Fibroblast of mammary gland (primary cell): ENCODE measurements around the gene ABCG1.

ENCODE experiments used
- DNase-seq: peaks from one replicate; pipeline ENCODE4 v3.0.0-alpha.2; 2010; ENCODE audit warnings: low read depth
- H3K4me3 ChIP-seq: 2 replicates; pipeline ENCODE4 v1.5.1; 2011; ENCODE audit warnings: low read depth, mild to moderate bottlenecking, low read length, moderate library complexity; ENCODE audit not compliant: control insufficient read depth
- TF ChIP-seq, protein P1 (sequence below): conservative IDR thresholded peaks from 2 replicates; pipeline ENCODE4 v1.5.1; 2011; ENCODE audit warnings: low read depth, low read length, inconsistent platforms; ENCODE audit not compliant: control insufficient read depth, insufficient read depth

ABCG1 gene

DNA sequence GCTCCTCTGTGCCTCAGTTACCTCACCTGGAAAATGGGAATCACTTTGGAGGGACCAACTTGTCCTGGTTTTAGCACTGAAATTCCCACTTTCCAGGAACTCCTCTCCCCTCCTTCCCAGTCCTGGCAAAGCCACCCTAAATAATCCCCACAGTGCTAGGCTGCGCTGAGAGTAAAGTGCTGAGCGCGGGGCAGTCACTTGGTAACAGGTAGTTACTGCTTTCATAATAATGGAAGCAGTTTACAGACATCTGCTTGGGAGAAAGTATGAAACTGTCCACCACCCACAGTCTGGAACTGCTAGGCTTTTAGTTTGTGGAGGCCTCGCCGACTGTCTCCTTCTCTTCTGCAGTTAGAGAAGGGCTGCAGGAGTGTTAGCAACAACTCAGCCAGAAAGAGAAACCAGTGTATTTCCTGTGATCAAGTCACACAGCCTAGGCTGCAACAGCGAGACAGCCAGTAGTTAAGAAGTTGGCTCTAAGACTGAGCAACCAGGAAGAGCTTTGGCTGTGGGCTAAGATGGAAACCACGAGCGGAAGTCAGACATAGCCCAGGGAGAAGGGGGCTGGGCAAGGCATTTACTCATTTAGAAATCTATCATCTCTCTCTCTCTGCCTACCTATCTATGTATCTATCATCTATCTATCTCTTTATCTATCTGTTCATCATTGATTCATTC lies 30.8 kb upstream of the ABCG1 start:
- DNase-seq, result peak; percentile 32
- TF ChIP-seq, protein P1, sequence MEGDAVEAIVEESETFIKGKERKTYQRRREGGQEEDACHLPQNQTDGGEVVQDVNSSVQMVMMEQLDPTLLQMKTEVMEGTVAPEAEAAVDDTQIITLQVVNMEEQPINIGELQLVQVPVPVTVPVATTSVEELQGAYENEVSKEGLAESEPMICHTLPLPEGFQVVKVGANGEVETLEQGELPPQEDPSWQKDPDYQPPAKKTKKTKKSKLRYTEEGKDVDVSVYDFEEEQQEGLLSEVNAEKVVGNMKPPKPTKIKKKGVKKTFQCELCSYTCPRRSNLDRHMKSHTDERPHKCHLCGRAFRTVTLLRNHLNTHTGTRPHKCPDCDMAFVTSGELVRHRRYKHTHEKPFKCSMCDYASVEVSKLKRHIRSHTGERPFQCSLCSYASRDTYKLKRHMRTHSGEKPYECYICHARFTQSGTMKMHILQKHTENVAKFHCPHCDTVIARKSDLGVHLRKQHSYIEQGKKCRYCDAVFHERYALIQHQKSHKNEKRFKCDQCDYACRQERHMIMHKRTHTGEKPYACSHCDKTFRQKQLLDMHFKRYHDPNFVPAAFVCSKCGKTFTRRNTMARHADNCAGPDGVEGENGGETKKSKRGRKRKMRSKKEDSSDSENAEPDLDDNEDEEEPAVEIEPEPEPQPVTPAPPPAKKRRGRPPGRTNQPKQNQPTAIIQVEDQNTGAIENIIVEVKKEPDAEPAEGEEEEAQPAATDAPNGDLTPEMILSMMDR, result no peak
- H3K4me3 ChIP-seq, result no peak overlapping the region

DNA sequence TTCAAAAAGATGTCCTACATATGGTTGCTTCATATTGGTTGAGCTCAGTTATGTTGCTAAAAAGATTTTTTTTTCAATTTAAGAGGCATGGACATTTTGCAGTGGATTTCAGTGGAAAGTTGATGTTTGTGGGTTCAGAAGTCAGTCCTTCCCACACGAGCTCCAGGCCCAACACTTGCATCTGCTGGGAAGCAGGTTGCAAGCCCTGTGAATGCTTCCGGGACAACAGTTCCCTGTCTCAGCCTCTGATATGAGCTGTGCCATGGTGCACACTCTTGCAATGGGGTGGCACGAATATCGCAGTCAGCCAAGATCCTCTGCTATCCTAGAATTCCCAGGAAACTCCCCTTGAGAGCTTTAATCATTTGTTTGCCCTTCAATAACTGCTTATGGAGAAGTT lies 30.3 kb upstream of the ABCG1 start:
- no peak overlapping the region for H3K4me3 ChIP-seq
- DNase-seq, result no peak
- TF ChIP-seq, protein P1, result no peak

DNA sequence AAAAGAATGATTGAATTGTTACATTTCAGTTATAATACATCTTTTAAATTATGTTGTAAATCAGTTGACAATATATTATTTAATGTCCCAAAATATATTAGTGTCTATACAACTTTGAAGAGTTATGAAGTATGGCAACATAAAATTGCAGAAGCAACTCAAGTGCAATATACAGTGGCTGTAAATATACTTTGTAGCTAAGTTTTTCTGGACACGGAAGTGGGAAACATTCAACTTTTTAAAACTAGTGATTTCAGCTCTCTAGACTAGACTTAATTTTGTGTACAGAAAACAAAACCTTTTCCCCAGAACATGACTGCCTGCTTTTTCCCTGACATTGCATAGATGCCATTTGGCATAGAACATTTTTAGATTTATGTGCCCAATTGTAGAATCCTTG lies 29.5 kb upstream of the ABCG1 start:
- TF ChIP-seq, protein P1, result no peak
- H3K4me3 ChIP-seq, result no peak overlapping the region
- no peak for DNase-seq

DNA sequence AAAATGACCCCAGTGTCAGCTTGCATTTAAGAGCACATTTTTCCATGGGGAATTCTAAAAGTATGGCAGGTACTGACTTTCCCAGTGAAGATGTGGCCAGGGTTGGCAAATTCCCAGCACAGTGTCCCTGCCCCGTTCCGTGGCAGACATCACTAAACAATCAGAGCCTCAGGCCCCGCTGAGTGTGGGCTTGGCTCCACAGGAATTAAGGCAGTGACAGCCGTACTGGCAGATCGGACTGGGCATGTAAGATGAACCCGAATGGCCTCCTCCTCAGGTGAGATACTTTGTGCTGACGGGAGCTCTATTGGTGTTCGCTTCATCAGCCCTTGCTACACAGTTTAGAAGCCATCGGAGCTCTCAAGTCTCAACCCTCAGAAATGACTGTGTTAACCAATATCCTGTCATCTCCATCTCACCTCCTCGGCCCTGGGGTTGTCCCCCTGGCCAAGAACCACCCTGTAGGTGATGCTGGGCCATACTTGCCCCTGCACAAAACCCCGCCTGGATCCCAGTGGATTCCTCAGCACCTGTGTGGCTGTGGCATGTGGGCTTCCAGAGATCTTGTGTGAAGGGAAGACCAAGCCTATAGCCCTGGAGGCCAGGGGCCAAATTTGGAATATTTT lies 29.0 kb upstream of the ABCG1 start:
- H3K4me3 ChIP-seq, result no peak overlapping the region
- no peak for DNase-seq

DNA sequence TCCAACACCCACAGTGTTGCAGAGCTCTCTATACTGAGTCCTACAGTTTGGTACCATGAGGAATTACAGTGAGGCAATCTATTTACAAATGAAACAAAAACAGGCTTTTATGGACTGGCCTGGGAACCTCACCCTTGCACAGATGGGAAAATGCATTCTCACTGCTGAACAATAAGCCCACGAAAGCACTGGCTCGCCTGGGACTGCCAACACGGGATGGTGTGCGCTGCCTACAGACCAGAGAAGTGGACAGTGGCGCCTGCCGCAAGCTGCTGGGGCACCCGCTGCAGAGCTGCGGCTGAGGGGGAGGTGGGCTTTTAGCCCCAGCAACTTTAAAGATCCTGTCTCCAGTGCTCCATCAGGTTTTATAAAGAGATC lies 28.5 kb upstream of the ABCG1 start:
- DNase-seq, result no peak
- TF ChIP-seq, protein P1, result no peak
- no peak overlapping the region for H3K4me3 ChIP-seq

More for the DNA sequence above, 29.0 kb upstream of the ABCG1 start:
- TF ChIP-seq, protein P1, result no peak

DNA sequence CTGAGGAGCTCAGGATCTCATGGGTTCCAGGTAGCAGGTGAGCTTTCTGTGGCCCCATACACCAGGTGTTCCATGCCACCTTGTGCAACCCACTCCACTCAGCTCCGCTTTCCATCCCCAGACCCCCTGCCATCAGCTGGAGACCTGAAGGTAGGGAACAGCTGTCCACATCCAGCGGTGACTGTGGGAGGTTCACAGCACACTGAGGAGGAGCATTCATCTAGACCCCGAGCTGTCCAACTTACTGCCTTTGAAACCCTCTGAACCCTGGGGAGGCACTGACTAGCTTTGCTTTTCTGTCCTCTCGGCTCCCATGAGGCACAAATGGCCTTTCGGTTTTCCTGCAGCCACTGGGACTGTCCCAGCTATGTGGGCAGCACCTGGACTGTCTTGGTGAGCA lies 27.9 kb upstream of the ABCG1 start:
- TF ChIP-seq, protein P1, result no peak
- no peak overlapping the region for H3K4me3 ChIP-seq
- no peak for DNase-seq
